Measurements from ENCODE around the gene MARCHF11.

MARCHF11 gene, protein sequence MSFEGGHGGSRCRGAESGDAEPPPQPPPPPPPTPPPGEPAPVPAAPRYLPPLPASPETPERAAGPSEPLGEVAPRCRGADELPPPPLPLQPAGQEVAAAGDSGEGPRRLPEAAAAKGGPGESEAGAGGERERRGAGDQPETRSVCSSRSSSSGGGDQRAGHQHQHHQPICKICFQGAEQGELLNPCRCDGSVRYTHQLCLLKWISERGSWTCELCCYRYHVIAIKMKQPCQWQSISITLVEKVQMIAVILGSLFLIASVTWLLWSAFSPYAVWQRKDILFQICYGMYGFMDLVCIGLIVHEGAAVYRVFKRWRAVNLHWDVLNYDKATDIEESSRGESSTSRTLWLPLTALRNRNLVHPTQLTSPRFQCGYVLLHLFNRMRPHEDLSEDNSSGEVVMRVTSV

DNA sequence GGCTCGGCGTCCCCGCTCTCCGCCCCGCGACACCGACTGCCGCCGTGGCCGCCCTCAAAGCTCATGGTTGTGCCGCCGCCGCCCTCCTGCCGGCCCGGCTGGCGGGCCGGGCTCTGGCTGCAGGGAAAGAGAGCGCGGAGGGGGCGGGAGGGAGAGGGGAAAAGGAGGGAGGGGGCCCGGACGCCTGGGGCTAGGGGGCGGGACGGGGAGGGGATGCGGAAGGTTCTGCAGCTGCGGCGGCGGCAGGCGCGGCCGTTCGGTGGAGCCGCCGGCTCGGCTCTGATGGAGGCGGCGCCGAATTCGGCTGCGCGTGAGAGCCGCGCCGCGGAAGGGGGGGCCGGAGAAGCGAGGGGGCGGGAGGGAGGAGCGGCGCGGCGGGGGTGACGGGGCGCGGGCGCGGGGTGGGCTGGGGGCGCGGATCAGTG is at the start of gene MARCHF11:
Gene MARCHF11, minus strand, starts transcription at position 281 of the 425 bp plus-strand sequence. Its CDS starts 216 bp downstream, at position 65.
- no peak for DNase-seq

- DNase-seq: no peak
Measured at GRCh38 chr5:16225927-16226326, 46.3 kb upstream of the MARCHF11 start.

GRCh38 chr5:16192311-16192710 is 12.7 kb upstream of the MARCHF11 start:
- no peak for DNase-seq

GRCh38 chr5:16180789-16181082 is 1.1 kb upstream of the MARCHF11 start:
- no peak for DNase-seq

GRCh38 chr5:16179936-16180788 is 571 bp upstream of the MARCHF11 start:
- no peak for DNase-seq

DNA sequence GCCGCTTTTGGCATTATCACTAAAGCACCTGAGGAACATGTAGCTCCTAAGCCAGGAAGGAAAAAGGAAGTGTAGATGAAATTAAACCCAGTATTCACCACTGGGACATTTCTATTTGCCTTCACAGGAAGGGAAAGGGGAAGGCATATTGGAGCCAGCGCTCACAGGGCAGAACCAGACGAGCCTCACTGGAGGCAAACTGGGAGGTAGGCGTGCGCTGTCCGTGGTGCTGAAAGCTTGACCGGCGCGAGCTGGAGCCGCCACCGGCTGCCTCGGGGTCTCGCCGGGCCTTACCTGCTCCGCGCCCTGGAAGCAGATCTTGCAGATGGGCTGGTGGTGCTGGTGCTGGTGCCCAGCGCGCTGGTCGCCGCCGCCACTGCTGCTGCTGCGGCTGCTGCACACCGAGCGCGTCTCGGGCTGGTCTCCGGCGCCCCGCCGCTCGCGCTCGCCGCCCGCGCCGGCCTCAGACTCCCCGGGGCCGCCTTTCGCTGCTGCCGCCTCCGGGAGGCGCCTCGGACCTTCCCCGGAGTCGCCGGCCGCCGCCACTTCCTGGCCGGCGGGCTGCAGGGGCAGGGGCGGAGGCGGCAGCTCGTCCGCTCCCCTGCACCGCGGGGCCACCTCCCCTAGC is 732 bp downstream of the MARCHF11 start:
- no peak for DNase-seq

DNA sequence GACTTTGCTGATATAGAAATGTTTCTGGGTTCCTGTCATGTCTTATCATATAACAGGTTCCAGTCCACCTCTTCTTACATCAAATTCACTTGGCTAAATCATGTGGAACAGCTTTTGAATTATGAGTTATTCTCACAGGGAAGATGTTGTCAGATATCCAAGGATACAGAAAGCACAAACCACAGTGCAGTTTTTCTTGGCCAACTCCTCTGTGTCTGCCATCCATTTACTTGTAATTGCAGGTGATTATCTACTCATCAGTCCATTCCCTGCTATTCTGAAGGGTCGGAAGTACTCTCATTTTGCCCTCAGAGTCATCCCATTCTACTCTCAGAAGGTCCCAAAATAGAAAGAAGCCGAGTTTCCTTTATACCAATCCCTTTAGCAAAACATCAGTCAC is 10.0 kb downstream of the MARCHF11 start:
- DNase-seq: no peak

GRCh38 chr5:16160706-16161105 is 18.9 kb downstream of the MARCHF11 start:
- peak; percentile 10 for DNase-seq

- no peak for DNase-seq
Measured at GRCh38 chr5:16159636-16160035, 20.0 kb downstream of the MARCHF11 start.

DNA sequence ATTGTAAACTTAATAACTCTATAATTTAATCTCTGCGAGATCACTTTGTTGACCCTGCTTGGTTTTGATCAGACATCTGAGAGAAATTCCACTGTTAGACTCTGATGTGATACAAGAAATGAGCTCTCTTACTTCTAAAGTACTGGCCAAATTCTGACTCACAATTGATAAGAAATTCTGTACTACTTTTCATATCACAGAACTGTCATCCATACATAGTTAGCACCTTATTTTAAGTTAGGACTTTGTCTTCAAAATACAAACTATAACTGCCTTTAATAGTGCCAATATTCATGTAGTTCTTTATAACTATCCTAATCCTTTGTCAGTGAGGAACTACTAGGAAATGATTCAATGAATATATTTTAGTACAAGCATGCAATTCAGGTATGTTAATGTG is 23.4 kb downstream of the MARCHF11 start:
- no peak for DNase-seq

DNA sequence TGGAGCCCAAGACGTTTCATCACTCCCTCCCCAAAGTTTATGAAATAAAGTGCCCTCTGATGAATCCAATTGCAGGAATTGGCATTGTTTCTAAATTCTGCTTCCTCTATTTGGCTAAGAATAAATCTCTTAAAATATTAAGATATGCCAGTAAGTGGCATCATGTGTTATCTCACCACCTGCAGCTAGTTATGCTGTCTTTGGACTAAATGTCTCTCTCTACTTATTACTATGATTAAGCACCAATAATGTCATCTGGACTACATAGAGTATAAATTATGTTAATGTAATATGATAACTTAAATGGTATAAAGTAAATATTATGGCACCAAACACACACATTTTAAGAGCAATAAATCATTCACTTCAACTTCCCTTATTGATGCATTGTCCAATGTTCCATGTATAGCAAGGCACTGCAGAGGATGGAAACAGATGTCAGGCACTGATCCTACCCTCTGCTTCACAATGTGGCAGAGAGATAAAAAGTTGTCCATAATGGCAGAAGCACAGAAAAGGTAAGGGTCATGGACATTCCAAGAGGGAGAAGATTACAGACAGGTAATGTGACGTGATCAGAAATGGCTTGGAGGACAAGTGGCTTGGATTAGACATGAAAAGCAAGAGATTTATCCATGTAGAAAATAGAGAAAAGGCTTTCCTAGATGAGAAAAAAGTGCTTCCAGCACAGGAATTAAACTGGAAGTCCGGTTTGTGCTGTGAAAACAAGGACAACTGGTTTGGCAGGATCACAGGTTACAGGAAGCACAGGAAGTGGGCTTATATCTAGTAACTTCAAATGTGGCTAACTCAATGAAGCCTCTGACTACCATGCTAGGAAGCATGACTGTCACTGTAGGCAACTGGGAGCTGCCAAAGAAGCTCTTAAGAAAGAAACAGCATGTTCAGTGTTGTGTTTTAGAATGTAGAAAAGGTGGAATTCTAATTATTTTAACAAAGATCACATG is 26.7 kb downstream of the MARCHF11 start:
- no peak for DNase-seq

DNA sequence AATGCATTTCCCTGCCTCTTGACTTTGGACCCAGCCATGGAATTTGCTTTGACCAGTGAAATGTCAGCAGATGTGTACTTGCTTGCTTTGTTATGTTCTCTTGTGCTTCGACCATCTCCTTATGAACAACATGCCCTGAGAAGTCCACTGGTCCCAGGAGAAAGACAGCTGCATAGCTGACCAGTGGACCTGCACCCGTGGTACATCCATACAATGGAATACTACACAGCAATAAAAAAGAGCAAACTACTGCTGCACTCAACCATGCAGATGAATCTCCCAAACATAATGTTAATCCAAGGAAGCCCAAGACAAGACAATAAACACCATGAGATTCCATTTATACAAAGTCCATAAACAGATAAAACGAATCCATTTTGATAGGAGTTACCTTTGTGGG is 30.0 kb downstream of the MARCHF11 start:
- DNase-seq: no peak

GRCh38 chr5:16147179-16147900 is 32.3 kb downstream of the MARCHF11 start:
- no peak for DNase-seq

DNA sequence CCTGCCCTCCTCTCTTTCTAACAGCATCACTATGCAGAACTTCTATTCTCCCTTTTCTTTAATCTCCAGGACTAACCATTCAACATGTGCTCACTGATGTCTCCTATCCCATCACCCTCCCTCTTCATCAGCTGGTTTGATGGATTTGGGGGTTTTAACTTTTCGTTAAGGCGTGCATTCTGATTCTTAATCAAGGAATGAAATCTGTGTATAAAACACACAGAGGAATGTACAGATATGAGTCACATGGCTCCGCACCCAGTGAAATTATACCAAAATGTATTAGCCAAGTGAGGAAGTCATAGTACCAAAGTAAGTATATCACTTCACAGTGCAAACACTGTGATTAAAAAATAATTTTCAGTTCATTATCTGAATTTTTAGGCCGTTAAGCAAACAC is 35.2 kb downstream of the MARCHF11 start:
- no peak for DNase-seq

DNA sequence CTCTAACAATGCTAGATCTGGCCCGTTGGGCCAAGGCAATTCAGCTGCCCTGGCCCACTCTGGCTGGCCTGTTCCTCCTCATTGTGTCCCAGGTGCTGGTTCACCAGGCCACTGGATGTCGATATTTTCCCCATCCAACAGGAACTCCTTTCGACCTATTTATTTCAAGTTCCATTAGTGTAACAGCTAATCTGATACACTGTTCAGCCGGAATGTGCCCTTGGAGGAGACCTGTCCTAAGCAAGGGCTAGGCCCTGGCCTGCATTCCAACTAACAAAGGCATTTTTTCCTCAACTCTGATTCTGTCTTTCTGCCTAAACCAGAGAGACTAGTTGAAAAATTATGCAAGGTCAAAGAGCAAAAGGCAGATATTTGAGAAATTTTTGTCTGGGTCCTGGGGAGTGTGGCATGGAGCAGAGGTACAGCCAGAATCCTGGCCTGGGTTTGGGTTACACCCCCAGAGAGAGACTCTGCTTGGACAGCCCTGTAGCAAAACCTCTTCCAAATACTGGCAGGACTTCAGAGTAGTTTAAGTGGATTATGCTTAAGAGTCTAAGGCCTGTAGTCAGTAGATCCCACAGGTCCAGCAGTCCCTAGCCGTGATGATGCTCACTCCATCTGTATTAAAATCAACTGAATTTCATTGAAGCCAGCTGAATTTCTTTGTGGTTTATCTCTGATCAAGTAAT is 36.1 kb downstream of the MARCHF11 start:
- no peak for DNase-seq

- DNase-seq: no peak
Measured at GRCh38 chr5:16140944-16141343, 38.6 kb downstream of the MARCHF11 start.

GRCh38 chr5:16140417-16140816 is 39.2 kb downstream of the MARCHF11 start:
- no peak for DNase-seq

GRCh38 chr5:16137177-16137576 is 42.4 kb downstream of the MARCHF11 start:
- no peak for DNase-seq

GRCh38 chr5:16135506-16135905 is 44.1 kb downstream of the MARCHF11 start:
- no peak for DNase-seq

DNA sequence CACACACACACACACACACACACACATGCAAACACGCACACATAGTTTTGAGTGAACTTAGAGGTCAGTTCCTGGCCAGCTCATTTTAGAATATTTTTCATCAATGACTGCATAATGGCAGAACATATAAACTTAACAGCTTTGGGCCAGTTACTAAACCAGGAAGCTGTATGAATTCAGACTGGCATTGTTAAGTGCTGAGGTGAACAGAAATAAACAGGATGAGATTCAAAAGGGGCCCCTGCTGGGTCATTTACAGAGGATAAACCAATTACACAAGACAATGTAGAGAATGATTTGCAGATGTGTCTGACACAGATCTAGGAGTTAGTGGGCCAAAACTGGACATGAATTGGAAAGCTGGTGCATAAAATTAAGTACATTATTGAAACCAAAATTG is 44.6 kb downstream of the MARCHF11 start:
- no peak for DNase-seq

DNA sequence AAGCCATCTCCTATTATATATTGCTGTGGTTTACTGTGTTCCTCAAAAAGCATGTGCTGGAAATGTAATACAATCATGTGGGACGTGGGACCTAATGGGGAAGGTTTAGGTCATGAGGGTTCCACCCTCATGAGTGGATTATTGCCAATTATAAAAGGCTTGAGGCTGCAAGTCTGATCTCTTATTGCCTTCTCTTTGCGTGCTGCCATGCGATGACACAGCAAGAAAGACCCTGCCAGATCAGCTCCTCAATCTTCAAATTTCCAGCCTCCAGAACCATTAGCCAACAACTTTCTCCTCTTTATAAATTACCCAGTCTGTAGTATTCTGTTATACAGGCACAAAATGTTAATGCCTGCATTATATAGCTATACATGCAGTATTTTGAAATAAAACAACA is 45.4 kb downstream of the MARCHF11 start:
- DNase-seq: no peak
